GM19468 (cell line): ENCODE results near the gene PDIA2.
"Not testable (repeated sequence)": the region's sequence is repeated elsewhere in the genome, so short reads cannot be mapped to it uniquely, and the experiment has no call there.

Source experiments
- ATAC-seq: cut with Tn5 transposase; IDR thresholded peaks from one replicate; pipeline ENCODE4 v1.9.1; 2021; ENCODE audit warnings: mild to moderate bottlenecking, moderate library complexity, moderate number of reproducible peaks; ENCODE audit not compliant: unreplicated experiment; ENCODE audit errors: extremely low read depth

PDIA2 gene

GRCh38 chr16:263182-263774, 19.7 kb upstream of the PDIA2 start:
- ATAC-seq, result no peak

DNA sequence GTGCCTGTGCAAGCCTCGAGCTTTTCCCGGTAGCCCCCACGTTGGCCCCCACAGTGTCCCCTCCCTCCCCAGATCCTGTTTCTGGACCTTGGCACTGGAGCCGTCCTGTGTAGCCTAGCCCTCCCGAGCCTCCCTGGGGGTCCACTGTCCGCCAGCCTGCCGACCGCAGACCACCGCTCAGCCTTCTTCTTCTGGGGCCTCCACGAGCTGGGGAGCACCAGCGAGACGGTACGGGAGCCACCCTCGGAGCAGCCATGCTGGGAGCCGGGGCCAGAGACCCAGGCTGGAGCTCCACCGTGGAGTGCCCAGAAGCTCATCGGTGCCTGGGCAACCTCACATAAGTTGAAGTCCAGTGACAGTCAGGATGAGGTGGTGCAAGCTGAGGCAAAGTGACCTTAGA, 19.0 kb upstream of the PDIA2 start:
- ATAC-seq, result no peak

DNA sequence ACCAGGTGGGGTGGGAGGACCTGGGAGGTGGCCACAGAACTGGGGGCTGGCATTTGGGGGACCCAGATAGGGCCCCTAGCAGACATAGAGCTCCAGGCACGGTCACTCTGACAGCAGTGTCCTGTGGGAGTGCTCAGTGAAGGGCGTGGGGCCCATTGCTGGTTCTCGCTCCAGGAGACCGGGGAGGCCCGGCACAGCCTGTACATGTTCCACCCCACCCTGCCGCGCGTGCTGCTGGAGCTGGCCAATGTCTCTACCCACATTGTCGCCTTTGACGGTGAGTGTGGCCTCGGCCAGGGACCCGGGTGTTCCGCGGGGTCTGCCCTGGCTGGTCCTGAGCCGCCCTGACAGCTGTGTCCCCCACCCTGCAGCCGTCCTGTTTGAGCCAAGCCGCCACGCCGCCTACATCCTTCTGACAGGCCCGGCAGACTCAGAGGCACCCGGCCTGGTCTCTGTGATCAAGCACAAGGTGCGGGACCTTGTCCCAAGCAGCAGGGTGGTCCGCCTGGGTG, 18.5 kb upstream of the PDIA2 start:
- ATAC-seq, result no peak

DNA sequence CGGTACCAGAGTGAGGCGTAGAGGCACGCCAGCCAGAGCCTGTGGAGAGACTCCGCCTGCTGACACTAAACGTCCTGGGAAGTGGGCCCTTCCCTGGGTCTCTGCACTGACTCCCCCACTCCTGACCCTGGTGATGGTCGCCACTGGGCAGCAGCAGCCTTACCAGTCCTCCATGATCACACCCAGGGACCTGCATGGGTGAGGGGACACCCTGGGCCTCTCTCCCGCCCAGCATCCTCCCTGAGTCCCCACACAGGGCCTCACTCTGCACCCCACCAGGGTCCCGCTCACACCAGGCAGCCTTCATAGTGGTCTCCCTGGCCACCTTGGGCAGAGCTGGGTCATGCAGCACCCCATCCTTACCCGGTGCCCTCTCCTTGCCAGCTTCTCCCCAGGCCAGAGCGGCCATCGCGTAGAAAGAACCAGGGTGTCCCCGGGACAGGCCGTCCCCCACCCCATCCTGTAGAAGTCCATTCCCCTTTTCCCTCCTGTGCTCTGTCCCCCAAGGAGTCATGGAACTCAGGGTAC, 17.9 kb upstream of the PDIA2 start:
- ATAC-seq, result no peak

DNA sequence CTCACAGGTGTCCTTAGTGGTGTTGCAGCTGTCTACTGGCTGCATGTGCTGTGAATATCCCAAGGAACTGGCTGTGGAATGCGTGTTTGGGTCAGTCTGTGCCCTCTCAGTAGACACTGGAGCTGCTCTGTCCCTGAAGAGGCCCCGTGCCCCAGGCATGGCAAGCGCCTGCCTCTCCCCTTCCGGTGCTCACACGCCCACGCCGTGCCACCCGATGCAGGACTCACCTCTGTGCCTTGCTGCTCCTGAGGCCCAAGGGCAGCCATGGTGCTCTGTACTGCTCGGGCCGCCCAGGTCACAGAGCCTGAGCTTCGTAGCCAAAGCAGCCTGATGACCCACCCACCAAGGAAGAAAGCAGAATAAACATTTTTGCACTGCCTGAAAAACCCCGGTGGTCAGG, 17.3 kb upstream of the PDIA2 start:
- no peak for ATAC-seq

GRCh38 chr16:266258-267164, 16.5 kb upstream of the PDIA2 start:
- no peak for ATAC-seq

DNA sequence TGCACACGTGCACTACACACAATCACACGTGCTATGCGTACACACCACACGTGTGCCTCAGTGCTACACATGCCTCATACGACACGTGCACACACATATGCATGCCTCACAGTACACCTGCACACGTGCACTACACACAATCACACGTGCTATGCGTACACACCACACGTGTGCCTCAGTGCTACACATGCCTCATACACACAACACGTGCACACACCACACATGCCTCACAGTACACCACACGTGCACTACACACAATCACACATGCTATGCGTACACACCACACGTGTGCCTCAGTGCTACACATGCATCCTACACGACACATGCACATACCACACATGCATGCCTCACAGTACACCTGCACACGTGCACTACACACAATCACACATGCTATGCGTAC, 15.4 kb upstream of the PDIA2 start:
- ATAC-seq, result not testable (repeated sequence)

DNA sequence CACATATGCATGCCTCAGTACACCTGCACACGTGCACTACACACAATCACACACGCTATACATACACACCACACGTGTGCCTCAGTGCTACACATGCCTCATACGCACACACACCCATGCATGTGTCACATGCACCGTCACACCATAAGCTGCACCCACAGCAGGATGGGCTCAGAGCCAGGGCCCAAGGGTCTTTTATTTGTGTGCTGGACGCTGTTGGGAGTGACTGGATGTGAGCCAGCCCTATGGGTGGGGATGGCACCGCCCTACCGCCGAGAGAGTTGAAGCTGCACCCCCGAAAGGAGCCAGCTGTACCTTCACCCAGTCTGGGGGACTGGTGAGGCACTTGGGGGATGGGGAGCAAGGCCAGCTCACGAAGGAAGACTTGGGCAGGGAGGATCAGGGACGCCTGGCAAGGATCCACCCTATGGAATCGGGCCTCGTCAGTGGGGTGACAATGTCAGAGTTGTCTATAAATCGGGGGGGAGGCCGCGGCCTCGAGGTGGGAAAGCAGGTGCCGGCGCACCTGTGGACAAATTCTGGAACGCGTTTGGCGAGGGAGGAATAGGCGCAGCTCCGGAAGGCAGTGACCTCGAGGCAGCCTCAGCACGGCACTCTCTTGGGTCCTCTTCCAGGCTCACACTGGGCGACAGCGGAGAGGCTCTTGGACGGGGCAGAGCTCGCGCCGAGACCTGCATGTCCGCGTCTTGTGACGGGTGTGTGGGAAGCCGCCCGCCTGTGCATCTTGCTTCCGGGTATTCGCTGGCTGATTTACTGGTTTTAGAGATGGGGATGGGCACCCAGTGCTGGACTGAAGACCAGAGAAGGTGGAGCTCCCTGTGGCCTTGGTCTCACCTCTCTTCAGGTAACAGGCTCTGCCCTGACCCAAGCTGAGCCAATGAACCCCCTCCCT, 14.6 kb upstream of the PDIA2 start:
- no peak for ATAC-seq

GRCh38 chr16:269061-269796, 13.7 kb upstream of the PDIA2 start:
- no peak for ATAC-seq

GRCh38 chr16:270381-271255, 12.3 kb upstream of the PDIA2 start:
- no peak for ATAC-seq

- no peak for ATAC-seq
Observed at GRCh38 chr16:272633-273546, 10.1 kb upstream of the PDIA2 start.

GRCh38 chr16:273547-274421, 9.2 kb upstream of the PDIA2 start:
- no peak for ATAC-seq

- no peak for ATAC-seq
Observed at GRCh38 chr16:275041-275641, 7.8 kb upstream of the PDIA2 start.

- no peak for ATAC-seq
Observed at GRCh38 chr16:275786-276232, 7.2 kb upstream of the PDIA2 start, which contains the start of gene RGS11. Gene RGS11, minus strand, starts transcription at chr16:275944. Its CDS starts 33 bp downstream, at chr16:275911.

- no peak for ATAC-seq
Observed at GRCh38 chr16:276426-277077, 6.4 kb upstream of the PDIA2 start.
